Uterus (tissue), 2 donors: ENCODE measurements around the gene PPP2R2B.

ENCODE experiments used
- CTCF ChIP-seq, 4 experiments: fragments of 200-600 bp in 2 of 4; fragments of 450-650 bp in 2 of 4; sonication (generic) in 2 of 4; IDR thresholded peaks; one replicate each; pipeline ENCODE4 v1.5.1; 2016 to 2019; ENCODE audit warnings: antibody characterized with exemption in 4 of 4, mild to moderate bottlenecking in 2 of 4, moderate library complexity in 1 of 4
- POLR2A ChIP-seq, 2 donors: fragments of 450-650 bp; IDR thresholded peaks; one replicate each; pipeline ENCODE4 v1.6.1; 2016; ENCODE audit warnings: antibody characterized with exemption in 2 of 2, mild to moderate bottlenecking in 1 of 2, moderate library complexity in 1 of 2

- TF ChIP-seq CTCF (IDR thresholded peaks at IDR 0.05) (no peak), POLR2A (IDR thresholded peaks at IDR 0.05) (no peak)
Measured at GRCh38 chr5:146620031-146620668, 258.4 kb downstream of the PPP2R2B start.
